Measurements from ENCODE around the gene PMM2.
"Not testable (repeated sequence)": the region's sequence is repeated elsewhere in the genome, so short reads cannot be mapped to it uniquely, and the experiment has no call there.

The PMM2 gene

GRCh38 chr16:8775359-8775758, 22.3 kb upstream of the PMM2 start:
- Histone ChIP-seq H3K36me3 (no peaks in the 10 kb centered on the region), H3K4me3 (ENCODE audit: low read depth, low read length) (no peak overlapping the region), H3K9me3 (ENCODE audit: severe bottlenecking) (peaks cover 2% of the 10 kb centered on the region), H3K27me3 (ENCODE audit: insufficient read depth, low read depth, severe bottlenecking) (no peaks in the 10 kb centered on the region), H3K27ac (no peak overlapping the region)
- DNase-seq = no peak
- no peak for TF ChIP-seq CTCF (IDR thresholded peaks at IDR 0.05; ENCODE audit: low read depth, low read length)

DNA sequence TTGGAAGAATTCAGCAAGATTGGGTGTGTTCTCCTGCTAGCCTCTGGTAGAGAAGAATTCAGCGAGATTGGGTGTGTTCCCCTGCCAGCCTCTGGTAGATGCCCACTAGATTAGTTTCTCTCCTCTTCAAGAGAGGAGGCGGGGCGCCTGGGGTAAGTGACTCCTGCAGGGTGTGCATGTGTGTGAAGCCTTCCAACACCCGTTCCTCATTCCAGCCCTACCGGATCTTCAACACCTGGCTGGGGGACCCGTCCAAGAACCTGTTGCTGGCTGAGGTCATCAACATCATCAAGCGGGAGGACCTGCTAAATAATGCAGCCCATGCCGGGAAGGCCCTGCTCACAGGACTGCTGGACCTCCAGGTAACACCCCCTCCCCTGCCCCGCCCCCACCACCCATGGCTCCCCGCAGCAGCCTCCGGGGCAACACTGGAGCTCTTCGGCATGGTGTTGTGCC, 21.5 kb upstream of the PMM2 start:
- no peak overlapping the region for H3K27ac ChIP-seq
- no peak for TF ChIP-seq CTCF (IDR thresholded peaks at IDR 0.05; ENCODE audit: low read depth, low read length)
- no peaks in the 10 kb centered on the region for H3K27me3 ChIP-seq (ENCODE audit: insufficient read depth, low read depth, severe bottlenecking)
- H3K36me3 ChIP-seq = no peaks in the 10 kb centered on the region
- peaks cover 2% of the 10 kb centered on the region for H3K9me3 ChIP-seq (ENCODE audit: severe bottlenecking)
- no peak overlapping the region for H3K4me3 ChIP-seq (ENCODE audit: low read depth, low read length)
- no peak for DNase-seq

DNA sequence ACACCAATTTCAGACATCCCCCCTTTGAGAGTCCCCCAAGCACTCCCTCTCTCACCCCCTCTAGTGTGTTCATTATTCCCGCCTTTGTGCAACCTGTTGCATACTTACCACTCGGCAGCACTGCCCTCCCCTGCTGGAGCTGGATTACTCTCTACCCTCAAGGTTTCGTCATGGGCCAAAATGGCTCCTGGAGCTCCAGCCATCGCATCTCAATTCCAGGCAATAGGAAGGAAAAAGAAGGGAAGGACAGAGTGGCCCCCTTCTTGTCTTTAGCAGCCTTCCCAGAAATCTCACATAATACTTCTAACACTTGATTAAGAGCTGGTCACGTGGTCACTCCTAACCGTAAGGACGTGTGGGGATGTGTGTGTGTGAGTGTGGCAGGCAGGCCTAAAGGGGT, 20.4 kb upstream of the PMM2 start:
- Histone ChIP-seq H3K27me3 (ENCODE audit: insufficient read depth, low read depth, severe bottlenecking) (peaks cover 7% of the 10 kb centered on the region), H3K36me3 (no peaks in the 10 kb centered on the region), H3K9me3 (ENCODE audit: severe bottlenecking) (peaks cover 2% of the 10 kb centered on the region), H3K4me3 (ENCODE audit: low read depth, low read length) (no peak overlapping the region), H3K27ac (no peak overlapping the region)
- TF ChIP-seq CTCF (IDR thresholded peaks at IDR 0.05; ENCODE audit: low read depth, low read length) = no peak
- no peak for DNase-seq

DNA sequence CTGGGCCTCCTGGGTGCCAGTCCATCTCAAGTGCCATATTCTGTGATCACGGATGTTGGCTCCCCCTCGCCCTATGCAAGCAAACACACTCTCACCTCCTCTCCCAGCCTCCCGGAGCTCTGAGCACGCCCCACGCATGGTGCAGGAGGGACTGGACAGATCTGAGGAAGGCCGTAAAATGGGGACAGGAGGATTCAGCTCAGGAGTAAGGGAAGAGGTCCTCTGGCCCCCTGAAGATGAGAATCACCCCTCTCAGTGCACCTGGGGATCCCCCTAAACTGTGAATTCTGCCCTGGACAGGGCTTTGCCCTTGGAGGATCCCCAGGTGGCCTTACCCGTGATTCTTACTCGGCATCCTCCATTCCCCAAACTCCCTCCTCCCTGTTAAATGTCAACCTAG, 15.8 kb upstream of the PMM2 start:
- no peak for TF ChIP-seq CTCF (IDR thresholded peaks at IDR 0.05; ENCODE audit: low read depth, low read length)
- H3K36me3 ChIP-seq = no peaks in the 10 kb centered on the region
- no peak overlapping the region for H3K4me3 ChIP-seq (ENCODE audit: low read depth, low read length)
- peaks cover 2% of the 10 kb centered on the region for H3K9me3 ChIP-seq (ENCODE audit: severe bottlenecking)
- H3K27me3 ChIP-seq (ENCODE audit: insufficient read depth, low read depth, severe bottlenecking) = peaks cover 22% of the 10 kb centered on the region
- no peak overlapping the region for H3K27ac ChIP-seq
- DNase-seq = no peak

DNA sequence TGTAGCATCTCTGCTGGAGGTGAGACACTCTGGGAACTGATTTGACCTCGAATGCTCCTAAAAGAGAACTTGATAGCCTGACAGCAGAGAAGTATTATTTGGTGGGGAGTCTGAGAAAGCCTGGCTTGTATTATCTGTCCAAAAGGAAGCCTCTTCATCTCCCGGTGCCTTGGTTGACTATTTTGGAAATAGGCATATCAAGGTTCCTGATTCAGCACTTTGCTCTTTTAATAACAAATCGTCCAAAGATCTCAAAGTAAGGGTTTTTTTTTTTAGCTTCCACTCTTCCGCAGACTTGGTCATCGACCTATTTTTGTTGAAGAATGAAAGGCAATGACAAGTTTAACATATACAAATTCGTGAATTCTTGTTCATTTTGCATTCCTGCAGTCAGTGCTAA, 15.0 kb upstream of the PMM2 start:
- no peak for DNase-seq
- Histone ChIP-seq H3K36me3 (no peaks in the 10 kb centered on the region), H3K4me3 (ENCODE audit: low read depth, low read length) (no peak overlapping the region), H3K27ac (no peak overlapping the region), H3K27me3 (ENCODE audit: insufficient read depth, low read depth, severe bottlenecking) (peaks cover 22% of the 10 kb centered on the region), H3K9me3 (ENCODE audit: severe bottlenecking) (no peaks in the 10 kb centered on the region)
- TF ChIP-seq CTCF (IDR thresholded peaks at IDR 0.05; ENCODE audit: low read depth, low read length) = no peak

DNA sequence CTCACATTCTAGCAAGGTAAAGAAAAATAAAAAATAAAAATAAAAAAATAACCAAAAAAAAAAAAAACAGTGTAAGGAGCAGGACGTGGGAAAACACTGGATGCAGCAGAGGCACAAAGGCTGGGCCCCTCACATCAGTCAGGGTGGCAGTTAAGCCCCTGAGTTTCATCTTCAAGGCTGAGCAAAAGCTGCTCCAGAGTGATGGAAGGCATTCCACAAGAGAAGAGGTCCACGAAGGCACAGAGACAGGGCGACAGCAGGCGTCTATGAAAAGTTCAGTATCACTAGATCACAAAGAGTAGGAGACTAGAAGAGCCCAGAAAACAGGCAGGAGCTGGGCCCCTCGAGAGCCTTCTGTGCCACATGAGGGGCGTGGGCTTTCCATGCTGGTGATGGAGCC, 12.2 kb upstream of the PMM2 start:
- DNase-seq = no peak
- no peaks in the 10 kb centered on the region for H3K36me3 ChIP-seq
- no peak overlapping the region for H3K4me3 ChIP-seq (ENCODE audit: low read depth, low read length)
- H3K27ac ChIP-seq = no peak overlapping the region
- TF ChIP-seq CTCF (IDR thresholded peaks at IDR 0.05; ENCODE audit: low read depth, low read length) = no peak
- no peaks in the 10 kb centered on the region for H3K9me3 ChIP-seq (ENCODE audit: severe bottlenecking)
- peaks cover 22% of the 10 kb centered on the region for H3K27me3 ChIP-seq (ENCODE audit: insufficient read depth, low read depth, severe bottlenecking)

DNA sequence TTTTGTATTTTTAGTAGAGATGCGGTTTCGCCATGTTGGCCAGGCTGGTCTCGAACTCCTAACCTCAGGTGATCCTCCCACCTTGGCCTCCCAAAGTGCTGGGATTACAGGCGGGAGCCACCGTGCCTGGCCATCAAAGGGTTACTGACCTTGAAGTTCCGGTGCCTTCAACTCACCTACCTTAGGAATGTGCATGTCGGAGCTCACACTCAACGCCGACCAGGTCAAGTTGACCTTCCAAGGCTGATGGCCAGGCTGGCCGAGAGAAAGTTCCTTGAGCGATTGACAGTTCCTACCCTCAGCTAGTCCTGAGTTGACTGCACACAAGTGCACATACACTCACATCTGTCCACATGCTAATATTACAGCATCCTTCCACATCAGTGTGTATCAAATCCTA, 11.3 kb upstream of the PMM2 start:
- not testable (repeated sequence) for H3K9me3 ChIP-seq (ENCODE audit: severe bottlenecking); DNase-seq; H3K27ac ChIP-seq; H3K4me3 ChIP-seq (ENCODE audit: low read depth, low read length); H3K36me3 ChIP-seq
- H3K27me3 ChIP-seq (ENCODE audit: insufficient read depth, low read depth, severe bottlenecking) = peaks cover 22% of the 10 kb centered on the region
